GM21526 (cell line): ENCODE measurements around the gene HAUS6.
"Not testable (repeated sequence)": the region's sequence is repeated elsewhere in the genome, so short reads cannot be mapped to it uniquely, and the experiment has no call there.

ENCODE experiments used
- ATAC-seq: cut with Tn5 transposase; IDR thresholded peaks from one replicate; pipeline ENCODE4 v1.9.1; 2021; ENCODE audit warnings: moderate library complexity; ENCODE audit not compliant: unreplicated experiment, low FRiP score

The HAUS6 gene

GRCh38 chr9:19119246-19119645 lies 16.5 kb upstream of the HAUS6 start:
- ATAC-seq = no peak

DNA sequence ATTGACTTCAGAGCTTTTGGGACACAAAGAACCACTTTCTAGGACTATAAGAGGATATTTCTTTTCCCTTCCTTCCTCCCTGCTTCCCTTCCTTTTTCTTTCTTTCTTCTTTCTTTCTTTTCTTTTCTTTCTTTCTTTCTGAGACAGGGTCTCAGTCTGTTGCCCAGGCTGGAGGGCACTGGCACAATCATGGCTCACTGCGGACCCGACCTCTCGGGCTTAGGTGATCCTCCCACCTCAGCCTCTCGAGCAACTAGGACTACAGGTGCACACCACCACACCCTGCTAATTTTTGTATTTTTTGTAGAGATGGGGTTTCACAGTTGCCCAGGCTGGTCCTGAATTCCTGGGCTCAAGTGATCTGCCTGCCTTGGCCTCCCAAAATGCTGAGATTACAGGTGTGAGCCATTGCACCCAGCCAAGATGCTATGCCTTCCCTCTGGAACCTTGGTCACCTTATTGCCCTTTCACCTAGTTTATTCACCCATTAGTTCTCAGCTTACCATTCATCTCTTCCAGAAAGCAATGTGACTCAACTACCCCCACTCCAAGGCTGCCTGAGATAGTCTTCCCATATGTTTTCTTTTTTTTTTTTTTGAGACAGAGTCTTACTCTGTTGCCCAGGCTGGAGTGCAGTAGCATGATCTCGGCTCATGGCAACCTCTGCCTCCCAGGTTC lies 14.5 kb upstream of the HAUS6 start:
- no peak for ATAC-seq

GRCh38 chr9:19116107-19116790 lies 13.5 kb upstream of the HAUS6 start:
- ATAC-seq = no peak

DNA sequence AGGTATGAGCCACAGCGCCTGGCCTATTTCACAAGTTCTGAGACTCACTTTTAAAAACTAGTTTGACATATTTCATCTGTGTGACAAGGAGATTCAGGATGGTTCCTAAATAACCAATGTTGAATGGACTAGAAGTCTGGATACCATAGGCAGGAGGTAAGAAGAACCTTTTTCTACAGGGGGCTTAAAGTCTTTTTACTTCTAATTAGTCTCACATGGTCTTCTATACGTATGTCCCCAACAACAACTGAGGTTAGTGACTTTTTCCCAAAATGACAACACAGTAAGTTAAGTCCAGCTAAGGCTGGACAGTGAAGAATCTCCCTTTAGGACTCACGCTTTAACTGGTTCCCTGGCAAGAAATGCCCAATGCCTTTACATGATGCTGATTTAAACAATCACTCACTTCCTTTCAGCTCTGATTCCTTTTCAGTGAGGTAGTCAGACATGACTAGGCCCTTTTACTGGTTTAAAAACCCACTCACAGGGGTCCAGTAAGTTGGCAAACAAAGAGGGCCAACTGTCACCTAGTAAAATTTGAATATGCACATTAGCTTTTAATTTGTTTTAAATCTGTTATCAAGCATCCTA lies 12.1 kb upstream of the HAUS6 start:
- no peak for ATAC-seq

DNA sequence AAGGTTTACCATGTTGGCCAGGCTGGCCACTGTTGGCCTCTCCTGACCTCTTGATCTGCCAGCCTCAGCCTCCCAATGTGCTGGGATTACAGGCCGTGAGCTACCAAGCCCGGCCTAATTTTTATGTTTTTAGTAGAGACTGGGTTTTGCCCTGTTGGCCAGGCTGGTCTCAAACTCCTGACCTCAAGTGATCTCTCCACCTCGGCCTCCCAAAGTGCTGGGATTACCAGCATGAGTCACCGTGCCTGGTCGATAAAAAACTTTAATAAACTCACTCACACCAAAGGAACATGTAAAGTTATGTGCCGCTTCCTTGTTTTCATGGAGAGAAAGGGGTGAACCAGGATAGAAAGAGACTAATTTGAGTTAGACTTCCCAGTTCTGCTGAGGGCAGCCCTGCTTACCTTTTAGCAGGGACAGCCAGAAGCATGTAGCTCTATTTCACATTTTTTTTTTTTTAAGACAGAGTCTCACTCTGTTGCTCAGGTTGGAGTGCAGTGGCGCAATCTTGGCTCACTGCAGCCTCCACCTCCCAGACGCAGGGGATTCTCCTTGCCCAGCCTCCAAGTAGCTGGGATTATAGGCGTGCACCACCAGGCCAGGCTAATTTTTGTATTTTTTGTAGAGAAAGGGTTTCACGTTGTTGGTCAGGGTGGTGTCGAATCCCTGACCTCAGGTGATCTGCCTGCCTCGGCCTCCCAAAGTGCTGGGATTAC lies 11.4 kb upstream of the HAUS6 start:
- ATAC-seq = no peak

DNA sequence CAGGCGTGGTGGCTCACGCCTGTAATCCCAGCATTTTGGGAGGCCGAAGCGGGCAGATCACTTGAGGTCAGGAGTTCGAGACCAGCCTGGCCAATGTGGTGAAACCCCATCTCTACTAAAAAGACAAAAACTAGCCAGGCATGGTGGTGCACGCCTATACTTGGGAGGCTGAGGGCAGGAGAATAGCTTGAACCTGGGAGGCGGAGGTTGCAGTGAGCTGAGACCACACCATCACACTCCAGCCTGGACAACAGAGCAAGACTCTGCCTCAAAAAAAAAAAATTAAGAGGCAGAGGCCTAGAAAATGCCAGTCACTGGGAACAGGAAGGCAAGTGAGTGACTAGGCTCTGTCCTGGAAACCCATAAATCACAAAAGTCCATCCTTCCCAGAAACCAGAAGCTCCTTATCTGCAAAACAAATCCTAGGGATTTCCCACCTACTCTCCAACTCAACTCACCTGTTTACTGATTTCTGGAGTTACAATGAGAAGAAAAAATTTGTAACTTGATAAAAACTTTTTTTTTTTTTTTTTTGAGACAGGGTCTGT lies 10.4 kb upstream of the HAUS6 start:
- ATAC-seq = not testable (repeated sequence)

DNA sequence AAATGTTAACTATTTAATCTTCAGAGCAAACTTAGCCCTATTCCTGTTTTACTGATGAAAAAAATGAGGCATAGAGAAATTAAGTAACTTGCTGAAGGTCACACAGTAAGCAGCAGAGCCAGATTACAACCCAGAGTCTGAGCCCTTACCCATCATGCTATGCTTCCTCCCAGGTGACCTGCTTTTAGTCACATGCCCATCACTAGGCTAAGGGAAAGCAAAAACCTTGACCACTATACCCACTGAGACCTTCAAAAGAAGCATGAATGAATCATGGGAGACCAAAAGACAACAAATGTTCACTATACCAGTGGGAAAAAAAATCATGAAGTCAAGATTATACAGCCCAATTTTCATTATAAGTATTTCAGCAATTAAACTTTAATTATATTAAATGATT lies 5.3 kb upstream of the HAUS6 start:
- no peak for ATAC-seq

- no peak for ATAC-seq
Measured at GRCh38 chr9:19104515-19105282, 2.0 kb upstream of the HAUS6 start.

DNA sequence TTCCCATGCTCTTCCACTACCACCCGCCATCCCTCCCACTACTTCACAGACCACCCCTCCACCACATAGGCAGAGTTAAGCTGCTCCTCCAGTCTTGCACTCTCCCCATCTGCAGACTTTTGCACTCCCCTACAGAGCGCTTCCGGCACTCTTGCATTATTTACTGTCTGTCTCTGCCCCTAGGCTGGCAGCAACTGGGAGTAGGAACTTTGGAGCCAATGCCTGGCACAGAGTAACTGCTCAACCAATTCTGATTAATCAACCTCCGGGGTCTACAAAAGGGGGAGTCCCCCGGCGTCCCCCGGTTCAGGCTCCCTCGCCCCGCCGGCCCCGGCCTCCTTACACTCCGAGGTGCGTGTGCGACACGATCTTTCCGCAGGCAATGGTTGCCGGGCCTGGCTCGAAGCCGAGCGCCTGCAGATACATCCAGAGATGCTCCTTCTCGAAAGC lies 498 bp downstream of the HAUS6 start:
- peak; percentile 39 for ATAC-seq

DNA sequence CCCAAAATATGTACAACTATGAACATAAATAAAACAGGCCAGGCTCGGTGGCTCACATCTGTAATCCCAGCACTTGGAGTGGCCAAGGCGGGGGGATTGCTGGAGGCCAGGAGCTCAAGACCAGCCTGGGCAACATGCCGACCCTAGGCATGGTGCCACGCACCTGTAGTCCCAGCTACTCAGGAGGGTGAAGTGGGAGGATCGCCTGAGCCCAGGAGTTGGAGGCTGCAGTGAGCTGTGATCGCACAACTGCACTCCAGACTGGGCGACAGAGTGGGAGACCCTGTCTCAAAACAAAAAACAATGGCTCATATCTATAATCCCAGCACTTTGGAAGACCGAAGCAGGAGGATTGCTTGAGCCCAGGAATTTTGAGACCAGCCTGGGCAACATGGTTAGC lies 1.5 kb downstream of the HAUS6 start:
- ATAC-seq = no peak

GRCh38 chr9:19097431-19097830 lies 5.3 kb downstream of the HAUS6 start:
- ATAC-seq = not testable (repeated sequence)

- no peak for ATAC-seq
Measured at GRCh38 chr9:19087106-19088000, 15.4 kb downstream of the HAUS6 start.

DNA sequence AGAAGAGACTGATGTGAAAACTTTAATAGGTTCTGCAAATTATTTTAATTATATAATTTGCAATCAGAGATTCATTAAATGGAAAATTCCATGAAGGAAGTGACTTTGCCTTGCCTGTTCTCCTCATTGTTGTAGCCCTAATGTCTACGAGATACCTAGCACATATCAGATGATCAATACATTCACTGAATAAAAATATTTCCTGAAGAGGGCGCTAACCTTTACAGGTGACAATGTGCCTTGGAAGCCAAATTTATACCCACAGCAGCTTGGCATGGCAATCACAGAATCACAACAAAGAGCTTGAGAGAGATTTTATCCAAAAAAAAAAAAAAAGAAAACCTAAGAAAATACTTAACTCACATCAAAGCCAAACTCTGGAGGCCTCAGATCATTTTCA lies 17.4 kb downstream of the HAUS6 start:
- ATAC-seq = peak; percentile 61

DNA sequence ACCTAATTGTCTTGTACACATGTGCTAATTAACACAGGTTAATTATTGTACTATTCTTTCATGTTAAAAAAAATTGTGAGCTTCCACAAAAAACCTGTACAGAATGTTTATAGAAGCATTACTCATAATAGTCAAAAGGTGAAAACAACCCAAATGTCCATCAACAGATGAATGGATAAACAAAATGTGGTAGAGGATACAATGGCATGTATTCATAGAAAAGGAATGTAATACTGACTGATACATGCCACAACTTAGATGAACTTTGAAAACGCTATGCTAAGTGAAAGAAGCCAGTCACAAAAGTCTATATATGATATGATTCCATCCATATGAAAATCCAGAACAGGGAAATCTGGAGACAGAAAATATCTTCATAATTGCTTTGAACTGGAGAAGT lies 27.9 kb downstream of the HAUS6 start:
- ATAC-seq = no peak

DNA sequence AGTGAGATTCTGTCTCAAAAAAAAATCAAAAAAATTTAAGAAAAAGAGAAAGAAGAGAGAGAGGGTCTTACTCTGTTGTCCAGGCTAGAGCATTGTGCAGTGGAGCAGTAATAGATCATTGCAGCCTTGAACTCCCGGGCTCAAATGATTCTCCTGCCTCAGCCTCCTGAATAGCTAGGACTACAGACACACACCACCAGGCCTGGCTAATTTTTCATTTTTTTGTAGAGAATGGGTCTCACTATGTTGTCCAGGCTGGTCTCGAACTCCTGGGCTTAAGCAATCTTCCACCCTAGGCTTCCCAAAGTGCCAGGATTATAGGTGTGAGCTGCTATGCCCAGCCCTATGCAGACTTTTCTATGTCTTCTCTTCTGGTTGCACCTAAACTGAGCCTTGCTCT lies 28.5 kb downstream of the HAUS6 start:
- ATAC-seq = no peak

DNA sequence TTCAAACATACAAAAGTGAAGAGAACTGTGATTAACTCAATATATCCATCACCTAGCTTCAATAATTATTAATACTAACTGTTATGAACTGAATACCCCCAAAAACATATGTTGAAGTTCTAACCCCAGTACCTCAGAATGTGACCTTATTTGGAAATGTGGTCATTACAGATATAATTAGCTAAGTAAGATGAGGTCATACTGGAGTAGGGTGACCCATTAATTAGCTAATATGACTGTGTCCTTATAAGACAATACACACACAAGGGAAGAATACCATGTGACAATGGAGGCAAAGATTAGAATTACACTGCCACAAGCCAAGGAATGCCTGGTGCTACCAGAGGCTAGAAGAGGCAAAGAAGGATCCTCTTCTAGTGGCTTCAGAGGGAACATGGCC lies 45.7 kb downstream of the HAUS6 start:
- ATAC-seq = no peak

DNA sequence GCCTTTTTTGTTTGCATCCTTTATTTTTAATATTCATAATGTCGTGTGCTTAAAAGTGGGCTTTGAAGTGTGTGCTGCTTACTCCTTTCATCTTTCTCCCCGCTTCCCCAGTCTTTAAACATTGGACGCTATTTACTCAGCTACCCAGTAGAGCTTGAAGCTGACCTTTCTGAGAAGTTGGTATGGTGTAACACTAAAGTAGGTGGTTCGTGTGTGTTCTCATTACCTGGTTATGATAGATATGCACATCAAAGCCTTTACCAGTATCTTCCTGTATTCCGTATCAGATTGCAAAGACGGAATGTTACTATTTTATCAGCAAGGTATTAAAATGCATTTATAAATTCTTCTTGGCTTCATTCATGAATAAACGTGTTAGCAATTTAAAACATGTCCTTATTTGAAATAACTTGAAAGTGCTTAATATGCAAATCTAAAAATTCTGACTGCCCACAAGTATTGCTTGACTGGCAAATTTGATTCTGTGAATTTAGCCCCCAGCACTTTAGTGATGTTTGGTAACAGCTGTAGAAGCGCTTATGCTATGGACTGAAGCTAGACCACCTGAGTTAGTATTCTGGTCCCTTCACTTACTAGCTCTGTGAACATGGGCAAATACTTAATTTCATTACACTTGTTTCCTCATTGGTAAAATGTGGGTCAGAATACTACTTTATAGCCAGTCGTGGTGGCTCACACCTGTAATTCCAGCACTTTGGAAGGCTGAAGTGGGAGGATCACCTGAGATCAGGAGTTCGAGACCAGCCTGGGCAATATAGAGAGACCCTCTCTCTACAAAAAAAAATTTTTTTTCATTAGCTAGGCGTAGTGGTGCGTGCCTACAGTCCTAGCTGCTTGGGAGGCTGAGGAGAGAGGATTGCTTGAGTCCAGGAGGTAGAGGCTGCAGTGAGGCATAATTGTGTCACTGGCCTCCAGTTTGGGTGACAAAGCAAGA lies 51.8 kb downstream of the HAUS6 start:
- no peak for ATAC-seq
